ENCODE results near the gene RGS9BP. TPM values are rescaled to one million over a fixed set of nuclear protein-coding genes. Genes with fewer than 3 reads are reported as not detected.

RGS9BP gene
- total RNA-seq, 2 experiments from 2014 or later, result 0.14 TPM; not detected in 1

GRCh38 chr19:32647361-32647760 is 28.3 kb upstream of the RGS9BP start:
- no peak overlapping the region for H3K4me3 ChIP-seq (ENCODE audit: low read length)
- no peaks in the 10 kb centered on the region for H3K27me3 Mint-ChIP-seq
- H3K9me3 ChIP-seq (ENCODE audit: control insufficient read depth in 1 of 2, insufficient read depth in 1 of 2, low read length in 2 of 2), result no peaks in the 10 kb centered on the region
- H3K27ac Mint-ChIP-seq, result no peak overlapping the region
- ChIA-PET CTCF (no interaction called here), POLR2A (interaction anchor here (0.5 kb wide), 1 partner anchor 9 kb away, joined by 3 read pairs; no protein-coding TSS in a partner anchor)
- no peaks in the 10 kb centered on the region for H3K27me3 ChIP-seq (ENCODE audit: control insufficient read depth in 1 of 2, insufficient read depth in 2 of 2, low read length in 2 of 2)
- H3K4me1 Mint-ChIP-seq (ENCODE audit: low read depth), result peaks cover 23% of the 10 kb centered on the region
- no peaks in the 10 kb centered on the region for H3K9me3 Mint-ChIP-seq
- no peak for DNase-seq
- intact Hi-C loops (cut with DNase I, micrococcal nuclease), result no loop called here
- TF ChIP-seq CTCF (IDR thresholded peaks at IDR 0.05), result no peak
- H3K27ac ChIP-seq (ENCODE audit: low read depth in 1 of 2, low read length in 2 of 2), result no peak overlapping the region
- ATAC-seq (ENCODE audit: poor library complexity), result no peak
- H3K36me3 ChIP-seq (ENCODE audit: insufficient read depth, low read length), result peaks cover 38% of the 10 kb centered on the region
- no peak overlapping the region for H3K4me3 Mint-ChIP-seq
- H3K4me1 ChIP-seq (ENCODE audit: insufficient read depth, low read length), result peaks cover 21% of the 10 kb centered on the region
- H3K36me3 Mint-ChIP-seq (ENCODE audit: low read depth), result peaks cover 60% of the 10 kb centered on the region

GRCh38 chr19:32649751-32650150 is 25.9 kb upstream of the RGS9BP start:
- H3K4me3 Mint-ChIP-seq, result no peak overlapping the region
- Histone ChIP-seq H3K27ac (ENCODE audit: low read depth in 1 of 2, low read length in 2 of 2) (no peak overlapping the region), H3K27me3 (ENCODE audit: control insufficient read depth in 1 of 2, insufficient read depth in 2 of 2, low read length in 2 of 2) (no peaks in the 10 kb centered on the region), H3K36me3 (ENCODE audit: insufficient read depth, low read length) (peaks cover 43% of the 10 kb centered on the region), H3K4me3 (ENCODE audit: low read length) (no peak overlapping the region), H3K4me1 (ENCODE audit: insufficient read depth, low read length) (no peaks in the 10 kb centered on the region), H3K9me3 (ENCODE audit: control insufficient read depth in 1 of 2, insufficient read depth in 1 of 2, low read length in 2 of 2) (no peaks in the 10 kb centered on the region)
- no peak for TF ChIP-seq CTCF (IDR thresholded peaks at IDR 0.05)
- ChIA-PET POLR2A (no interaction called here), CTCF (no interaction called here)
- intact Hi-C loops (cut with DNase I, micrococcal nuclease), result no loop called here
- peaks cover 46% of the 10 kb centered on the region for H3K36me3 Mint-ChIP-seq (ENCODE audit: low read depth)
- DNase-seq (no peak), ATAC-seq (ENCODE audit: poor library complexity) (no peak)
- no peaks in the 10 kb centered on the region for H3K27me3 Mint-ChIP-seq
- H3K27ac Mint-ChIP-seq, result no peak overlapping the region
- peaks cover 6% of the 10 kb centered on the region for H3K4me1 Mint-ChIP-seq (ENCODE audit: low read depth)
- H3K9me3 Mint-ChIP-seq, result no peaks in the 10 kb centered on the region

GRCh38 chr19:32650671-32651070 is 25.0 kb upstream of the RGS9BP start:
- no peak overlapping the region for H3K4me3 ChIP-seq (ENCODE audit: low read length)
- H3K4me1 ChIP-seq (ENCODE audit: insufficient read depth, low read length), result no peaks in the 10 kb centered on the region
- no peak for TF ChIP-seq CTCF (IDR thresholded peaks at IDR 0.05)
- Mint-ChIP-seq H3K27me3 (no peaks in the 10 kb centered on the region), H3K4me3 (no peak overlapping the region), H3K27ac (no peak overlapping the region), H3K9me3 (no peaks in the 10 kb centered on the region), H3K36me3 (ENCODE audit: low read depth) (peaks cover 52% of the 10 kb centered on the region), H3K4me1 (ENCODE audit: low read depth) (peaks cover 6% of the 10 kb centered on the region)
- no peak for ATAC-seq (ENCODE audit: poor library complexity)
- intact Hi-C loops (cut with DNase I, micrococcal nuclease), result no loop called here
- DNase-seq, result no peak
- H3K9me3 ChIP-seq (ENCODE audit: control insufficient read depth in 1 of 2, insufficient read depth in 1 of 2, low read length in 2 of 2), result no peaks in the 10 kb centered on the region
- H3K27me3 ChIP-seq (ENCODE audit: control insufficient read depth in 1 of 2, insufficient read depth in 2 of 2, low read length in 2 of 2), result no peaks in the 10 kb centered on the region
- ChIA-PET POLR2A (no interaction called here), CTCF (no interaction called here)
- peaks cover 50% of the 10 kb centered on the region for H3K36me3 ChIP-seq (ENCODE audit: insufficient read depth, low read length)
- no peak overlapping the region for H3K27ac ChIP-seq (ENCODE audit: low read depth in 1 of 2, low read length in 2 of 2)
